Activated T-helper 1 cell treated with Interleukin-2 at 50 U/mL for 16 hours (primary cell): ENCODE results near the gene CATSPERE.

Experiments used
- DNase-seq: peaks from one replicate; pipeline ENCODE4 v3.0.0-alpha.2; 2020; ENCODE audit warnings: low read depth

The CATSPERE gene

GRCh38 chr1:244461245-244462071 is at the start of gene CATSPERE:
CATSPERE (plus strand) TSS chr1:244461273; CDS start chr1:244461430, 157 bp downstream.
- DNase-seq, result peak; percentile 63

GRCh38 chr1:244412176-244412575 is 48.9 kb upstream of the CATSPERE start:
- no peak for DNase-seq

GRCh38 chr1:244413736-244414135 is 47.3 kb upstream of the CATSPERE start:
- DNase-seq, result no peak

- no peak for DNase-seq
These were observed 46.5 kb upstream of the CATSPERE start for GRCh38 chr1:244414543-244414942.

- DNase-seq, result no peak
These were observed 42.0 kb upstream of the CATSPERE start for GRCh38 chr1:244419024-244419423.

- DNase-seq, result no peak
These were observed 38.9 kb upstream of the CATSPERE start for GRCh38 chr1:244422174-244422573.

GRCh38 chr1:244424649-244425334 is 36.3 kb upstream of the CATSPERE start:
- DNase-seq, result no peak

GRCh38 chr1:244427647-244428046 is 33.4 kb upstream of the CATSPERE start:
- no peak for DNase-seq

GRCh38 chr1:244429818-244430217 is 31.3 kb upstream of the CATSPERE start:
- no peak for DNase-seq

GRCh38 chr1:244431166-244431565 is 29.9 kb upstream of the CATSPERE start:
- DNase-seq, result no peak

- DNase-seq, result no peak
These were observed 25.4 kb upstream of the CATSPERE start for GRCh38 chr1:244435562-244436205.

GRCh38 chr1:244436336-244437085 is 24.6 kb upstream of the CATSPERE start:
- DNase-seq, result no peak

- no peak for DNase-seq
These were observed 24.0 kb upstream of the CATSPERE start for GRCh38 chr1:244437086-244437468.

- no peak for DNase-seq
These were observed 21.6 kb upstream of the CATSPERE start for GRCh38 chr1:244439391-244440032.

- no peak for DNase-seq
These were observed 18.2 kb upstream of the CATSPERE start for GRCh38 chr1:244442850-244443249.

- DNase-seq, result no peak
These were observed 16.2 kb upstream of the CATSPERE start for GRCh38 chr1:244444854-244445253.

GRCh38 chr1:244445320-244446181 is 15.5 kb upstream of the CATSPERE start:
- DNase-seq, result no peak

- no peak for DNase-seq
These were observed 14.0 kb upstream of the CATSPERE start for GRCh38 chr1:244447024-244447423.

- DNase-seq, result no peak
These were observed 13.5 kb upstream of the CATSPERE start for GRCh38 chr1:244447552-244447951.

- DNase-seq, result no peak
These were observed 12.6 kb upstream of the CATSPERE start for GRCh38 chr1:244448279-244449036.
